Fibroblast of lung (primary cell): ENCODE data around the gene C1orf116. TPM values are rescaled to one million over a fixed set of nuclear protein-coding genes. Genes with fewer than 3 reads are reported as not detected.

Experiments
- DNase-seq, 2 donors: peaks; one replicate each; pipeline versions ENCODE4 v3.0.0 to v3.0.0-alpha.2; 2010; ENCODE audit warnings: low read depth in 2 of 2
- H2AFZ ChIP-seq: 2 replicates; pipeline ENCODE4 v1.5.1; 2012; ENCODE audit warnings: low read length, control low read depth, inconsistent platforms
- H3K27ac ChIP-seq: 2 replicates; pipeline ENCODE4 v1.5.1; 2011; ENCODE audit warnings: low read length, control low read depth; ENCODE audit not compliant: insufficient read depth
- H3K27me3 ChIP-seq: 2 replicates; pipeline ENCODE4 v1.5.1; 2011; ENCODE audit warnings: mild to moderate bottlenecking, low read length; ENCODE audit not compliant: control insufficient read depth, insufficient read depth
- H3K36me3 ChIP-seq: 2 replicates; pipeline ENCODE4 v1.5.1; 2011; ENCODE audit warnings: low read length; ENCODE audit not compliant: control insufficient read depth, insufficient read depth
- H3K4me1 ChIP-seq: 2 replicates; pipeline ENCODE4 v1.5.1; 2011; ENCODE audit warnings: low read length; ENCODE audit not compliant: control insufficient read depth, insufficient read depth; ENCODE audit errors: extremely low read depth
- H3K4me2 ChIP-seq: 2 replicates; pipeline ENCODE4 v1.5.1; 2011; ENCODE audit warnings: low read length, control low read depth; ENCODE audit not compliant: insufficient read depth; ENCODE audit errors: extremely low read depth
- H3K4me3 ChIP-seq, 4 experiments: fragments of 200-600 bp in 1 of 4; sonication (generic) in 1 of 4; replicated peaks in 1 of 4; 2 replicates each; pipeline ENCODE4 v1.5.1; 2011 to 2016; ENCODE audit warnings: low read length in 4 of 4, low read depth in 3 of 4, mild to moderate bottlenecking in 3 of 4, control low read depth in 2 of 4, inconsistent platforms in 1 of 4, mixed read lengths in 1 of 4; ENCODE audit not compliant: insufficient read depth in 1 of 4; ENCODE audit errors: control extremely low read depth in 1 of 4
- H3K79me2 ChIP-seq: 2 replicates; pipeline ENCODE4 v1.5.1; 2012; ENCODE audit warnings: mild to moderate bottlenecking, low read length, inconsistent platforms; ENCODE audit not compliant: control insufficient read depth, insufficient read depth
- H3K9ac ChIP-seq: 2 replicates; pipeline ENCODE4 v1.5.1; 2011; ENCODE audit warnings: mild to moderate bottlenecking, low read length, control low read depth; ENCODE audit not compliant: insufficient read depth
- H3K9me3 ChIP-seq: 2 replicates; pipeline ENCODE4 v1.5.1; 2012; ENCODE audit warnings: low read depth, low read length; ENCODE audit not compliant: control insufficient read depth, insufficient read depth
- H4K20me1 ChIP-seq: 2 replicates; pipeline ENCODE4 v1.5.1; 2011; ENCODE audit warnings: low read length; ENCODE audit not compliant: control insufficient read depth, insufficient read depth; ENCODE audit errors: extremely low read depth
- CTCF ChIP-seq, 2 donors: IDR thresholded peaks in 1 of 2; conservative IDR thresholded peaks in 1 of 2; 1 replicate in 1 of 2; 2 replicates in 1 of 2; pipeline ENCODE4 v1.5.1; 2011 to 2012; ENCODE audit warnings: low read length in 2 of 2, control low read depth in 1 of 2, inconsistent platforms in 1 of 2, low read depth in 1 of 2, mild to moderate bottlenecking in 1 of 2
- EZH2 ChIP-seq: IDR thresholded peaks from 2 replicates; pipeline ENCODE4 v1.5.1; 2012; ENCODE audit warnings: low read length, control low read depth, mild to moderate bottlenecking; ENCODE audit errors: missing control alignments
- polyA plus RNA-seq, 2 donors: library from polyadenylated mRNA; depleted of rRNA in 1 of 2; stranded (reverse) in 1 of 2; unstranded in 1 of 2; fragments of >200 nt; gene quantifications; 2 replicates each; pipeline ENCODE4 v1.2.1, GENCODE V29; 2011 to 2012; ENCODE audit warnings: missing spikeins in 1 of 2
- total RNA-seq: library from RNA; depleted of rRNA; stranded (reverse); fragments of >200 nt; gene quantifications from 2 replicates; pipeline ENCODE4 v1.2.1, GENCODE V29; 2014

C1orf116 gene
- total and polyA plus RNA-seq, 2 donors (not counting 1 experiment from before 2014, with no cell fraction given): 0.06 TPM; not detected in 1

GRCh38 chr1:207033302-207033701 lies 746 bp upstream of the C1orf116 start:
- Histone ChIP-seq H3K4me2 (no peak overlapping the region), H3K27me3 (peaks cover 6% of the 10 kb centered on the region), H3K4me1 (no peaks in the 10 kb centered on the region), H4K20me1 (no peaks in the 10 kb centered on the region), H3K27ac (no peak overlapping the region), H3K4me3 (no peak overlapping the region), H3K9ac (no peak overlapping the region), H3K9me3 (no peaks in the 10 kb centered on the region), H2AFZ (no peak overlapping the region), H3K36me3 (no peaks in the 10 kb centered on the region), H3K79me2 (no peaks in the 10 kb centered on the region)
- TF ChIP-seq EZH2 (no peak), CTCF (conservative IDR thresholded peaks at IDR 0.05 in 1 of 2, IDR thresholded peaks at IDR 0.05 in 1 of 2; ENCODE audit: low read depth in 1 of 2, low read length in 2 of 2) (no peak)
- no peak for DNase-seq

GRCh38 chr1:207031632-207032264 lies 808 bp downstream of the C1orf116 start:
- H3K79me2 ChIP-seq: no peaks in the 10 kb centered on the region
- no peak overlapping the region for H3K4me3 ChIP-seq
- H3K9ac ChIP-seq: no peak overlapping the region
- H3K36me3 ChIP-seq: no peaks in the 10 kb centered on the region
- peaks cover 6% of the 10 kb centered on the region for H3K27me3 ChIP-seq
- no peak for DNase-seq
- no peak overlapping the region for H3K27ac ChIP-seq
- H3K4me1 ChIP-seq: no peaks in the 10 kb centered on the region
- TF ChIP-seq CTCF (conservative IDR thresholded peaks at IDR 0.05 in 1 of 2, IDR thresholded peaks at IDR 0.05 in 1 of 2; ENCODE audit: low read depth in 1 of 2, low read length in 2 of 2) (no peak), EZH2 (no peak)
- H3K9me3 ChIP-seq: no peaks in the 10 kb centered on the region
- H2AFZ ChIP-seq: no peak overlapping the region
- H4K20me1 ChIP-seq: no peaks in the 10 kb centered on the region
- no peak overlapping the region for H3K4me2 ChIP-seq

GRCh38 chr1:207031016-207031415 lies 1.5 kb downstream of the C1orf116 start:
- Histone ChIP-seq H3K9ac (no peak overlapping the region), H3K27me3 (peaks cover 6% of the 10 kb centered on the region), H3K79me2 (no peaks in the 10 kb centered on the region), H3K4me3 (no peak overlapping the region), H2AFZ (no peak overlapping the region), H3K36me3 (no peaks in the 10 kb centered on the region), H3K9me3 (no peaks in the 10 kb centered on the region), H3K4me2 (no peak overlapping the region), H3K4me1 (no peaks in the 10 kb centered on the region), H3K27ac (no peak overlapping the region), H4K20me1 (no peaks in the 10 kb centered on the region)
- no peak for DNase-seq
- no peak for TF ChIP-seq CTCF (conservative IDR thresholded peaks at IDR 0.05 in 1 of 2, IDR thresholded peaks at IDR 0.05 in 1 of 2; ENCODE audit: low read depth in 1 of 2, low read length in 2 of 2)
- no peak for TF ChIP-seq EZH2
